ENCODE measurements around the gene CCDC93. TPM values are rescaled to one million over a fixed set of nuclear protein-coding genes. Genes with fewer than 3 reads are reported as not detected.

Gene CCDC93
- total RNA-seq, 6 experiments from 2014 or later: 12.5 to 15.9 (median 14.6) TPM

DNA sequence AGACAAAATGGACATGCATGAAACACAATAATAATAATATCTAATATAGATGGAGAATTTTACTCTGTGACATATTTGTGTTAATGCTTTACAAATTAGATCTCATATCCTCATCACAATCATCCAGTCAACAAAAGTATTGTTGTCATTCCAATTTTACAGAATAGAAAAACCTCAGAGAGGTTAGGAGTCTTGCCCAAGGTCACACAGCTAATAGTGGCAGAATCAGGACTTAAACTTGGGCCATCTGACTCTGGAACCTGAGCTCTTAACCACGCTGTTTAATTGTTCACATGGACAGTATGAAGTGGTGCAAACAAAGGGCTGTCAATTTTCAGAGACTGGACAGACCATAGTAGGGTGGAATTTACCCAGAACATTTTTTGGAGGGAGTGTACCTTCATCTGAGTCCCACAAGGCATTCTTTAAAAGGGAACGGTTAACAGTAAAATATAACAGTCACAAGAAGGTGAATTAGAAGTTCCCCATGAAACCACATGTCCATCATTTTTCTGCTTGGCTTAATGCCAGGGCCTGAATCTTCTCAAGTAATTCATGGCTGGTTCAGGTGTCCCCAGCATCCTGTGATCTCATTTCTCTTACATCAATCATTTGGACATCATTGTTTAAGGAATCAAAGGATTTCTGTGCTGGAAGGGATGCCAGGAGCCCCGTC is 35.4 kb upstream of the CCDC93 start:
- no peak overlapping the region for H3K4me3 ChIP-seq
- ATAC-seq: no peak
- TF ChIP-seq POLR2A (IDR thresholded peaks at IDR 0.05) (no peak), CTCF (IDR thresholded peaks at IDR 0.05) (no peak)
- H3K27ac ChIP-seq: no peak overlapping the region
- H3K36me3 ChIP-seq: no peaks in the 10 kb centered on the region
- WGBS (ENCODE audit: insufficient coverage, low coverage, low lambda C conversion rate, missing lambda C conversion rate): 77% methylated on average over 3 of the region's 3 CpGs
- no peaks in the 10 kb centered on the region for H3K9me3 ChIP-seq
- peaks cover 0 to 10% (median 0%) of the 10 kb centered on the region in 4 donors for H3K4me1 ChIP-seq
- DNase-seq: no peak
- intact Hi-C loops (cut with DNase I): loop anchor here in 1 of 2 donors (10.0 kb wide), 1 partner anchor 106 kb away; no protein-coding TSS in a partner anchor
- H3K27me3 ChIP-seq: no peaks in the 10 kb centered on the region

GRCh38 chr2:118048401-118048800 is 34.5 kb upstream of the CCDC93 start:
- no peaks in the 10 kb centered on the region for H3K27me3 ChIP-seq
- peaks cover 0 to 10% (median 0%) of the 10 kb centered on the region in 4 donors for H3K4me1 ChIP-seq
- intact Hi-C loops (cut with DNase I): loop anchor here in 1 of 2 donors (10.0 kb wide), 1 partner anchor 106 kb away; no protein-coding TSS in a partner anchor
- DNase-seq: no peak
- H3K4me3 ChIP-seq: no peak overlapping the region
- WGBS (ENCODE audit: insufficient coverage, low coverage, low lambda C conversion rate, missing lambda C conversion rate): 80% methylated on average over 3 of the region's 3 CpGs
- ATAC-seq: no peak
- TF ChIP-seq CTCF (IDR thresholded peaks at IDR 0.05): no peak
- no peak for TF ChIP-seq POLR2A (IDR thresholded peaks at IDR 0.05)
- H3K27ac ChIP-seq: no peak overlapping the region
- no peaks in the 10 kb centered on the region for H3K36me3 ChIP-seq
- H3K9me3 ChIP-seq: no peaks in the 10 kb centered on the region

- Histone ChIP-seq H3K9me3 (no peaks in the 10 kb centered on the region), H3K27me3 (no peaks in the 10 kb centered on the region), H3K4me3 (peak overlapping the region; percentile 0 to 20 (median 5)), H3K36me3 (no peaks in the 10 kb centered on the region), H3K27ac (peak overlapping the region in 1 of 3 donors; percentile 0), H3K4me1 (peaks cover 0 to 10% (median 0%) of the 10 kb centered on the region in 4 donors)
- no peak for TF ChIP-seq POLR2A (IDR thresholded peaks at IDR 0.05)
- TF ChIP-seq CTCF (IDR thresholded peaks at IDR 0.05): no peak
- peak; percentile 63 to 97 (median 73) for ATAC-seq
- 32% methylated on average over 3 of the region's 3 CpGs for WGBS (ENCODE audit: insufficient coverage, low coverage, low lambda C conversion rate, missing lambda C conversion rate)
- DNase-seq: no peak
- intact Hi-C loops (cut with DNase I): loop anchor here in 1 of 2 donors (10.0 kb wide), 1 partner anchor 107 kb away; no protein-coding TSS in a partner anchor
Measured at GRCh38 chr2:118047380-118047826, 33.5 kb upstream of the CCDC93 start.

- 6% methylated on average over 4 of the region's 4 CpGs for WGBS (ENCODE audit: insufficient coverage, low coverage, low lambda C conversion rate, missing lambda C conversion rate)
- peak overlapping the region; percentile 0 to 20 (median 5) for H3K4me3 ChIP-seq
- no peaks in the 10 kb centered on the region for H3K36me3 ChIP-seq
- H3K27ac ChIP-seq: peak overlapping the region in 1 of 3 donors; percentile 0
- TF ChIP-seq POLR2A (IDR thresholded peaks at IDR 0.05) (no peak), CTCF (IDR thresholded peaks at IDR 0.05) (peak; percentile 58 to 70 (median 69))
- intact Hi-C loops (cut with DNase I): loop anchor here in 1 of 2 donors (10.0 kb wide), 1 partner anchor 108 kb away; no protein-coding TSS in a partner anchor
- no peaks in the 10 kb centered on the region for H3K27me3 ChIP-seq
- DNase-seq (no peak), ATAC-seq (peak; percentile 85 to 93 (median 86))
- H3K4me1 ChIP-seq: peaks cover 0 to 10% (median 0%) of the 10 kb centered on the region in 4 donors
- no peaks in the 10 kb centered on the region for H3K9me3 ChIP-seq
Measured at GRCh38 chr2:118046634-118047210, 32.9 kb upstream of the CCDC93 start.
